A549 treated with dexamethasone at 1 μM for 4 hours (cell line): ENCODE measurements around the gene IL22RA2. TPM values are rescaled to one million over a fixed set of nuclear protein-coding genes. Genes with fewer than 3 reads are reported as not detected.

Source experiments
- total RNA-seq: library from RNA; stranded (reverse); fragments of 200-300 nt; extraction: Qiagen RNA extraction; gene quantifications from 5 replicates; pipeline ENCODE4 v1.2.3, GENCODE V29; 2022

IL22RA2 gene
- not detected in 5 replicates for total RNA-seq

GRCh38 chr6:137173501-137173900 lies at the start of gene IL22RA2:
TSS of gene IL22RA2 (minus strand) at chr6:137173644. CDS start at chr6:137161749, 11,895 bp downstream.

GRCh38 chr6:137218917-137219663 lies 45.6 kb upstream of the IL22RA2 start, which contains the start of gene IFNGR1:
TSS of gene IFNGR1 (minus strand) at chr6:137219385. CDS start at chr6:137219327, 58 bp downstream.

Other genes starting within 250 kb of the IL22RA2 start
- 0.02 to 0.12 TPM (median 0.07 TPM) in 5 replicates for gene IL20RA, start 128.7 kb downstream of the IL22RA2 start, total RNA-seq
- 46.2 to 47.8 TPM (median 46.6 TPM) in 5 replicates for gene IFNGR1, start 45.7 kb upstream of the IL22RA2 start, total RNA-seq